Hematopoietic multipotent progenitor cell treated with erythropoietin and hydrocortisone succinate and interleukin-3 and kit ligand, for 15 days (in vitro differentiated cells): ENCODE data around the gene FAM89B.
"Not testable (repeated sequence)": the region's sequence is repeated elsewhere in the genome, so short reads cannot be mapped to it uniquely, and the experiment has no call there.

Experiments used
- DNase-seq: peaks from one replicate; pipeline ENCODE4 v3.0.0-alpha.2; 2015; ENCODE audit warnings: low spot score

FAM89B gene

GRCh38 chr11:65572356-65573051 lies at the start of gene FAM89B:
TSS of gene FAM89B (plus strand) at chr11:65572538. CDS start at chr11:65572670, 132 bp downstream.
- peak; percentile 90 for DNase-seq

GRCh38 chr11:65522718-65523630 lies 49.4 kb upstream of the FAM89B start:
- DNase-seq = not testable (repeated sequence)

GRCh38 chr11:65523631-65523968 lies 48.7 kb upstream of the FAM89B start:
- not testable (repeated sequence) for DNase-seq

GRCh38 chr11:65524014-65524740 lies 48.2 kb upstream of the FAM89B start:
- DNase-seq = no peak

GRCh38 chr11:65524741-65525545 lies 47.4 kb upstream of the FAM89B start, which contains the start of gene SCYL1:
TSS of gene SCYL1 (plus strand) at chr11:65525083. CDS start at chr11:65525154, 71 bp downstream.
- peak; percentile 82 for DNase-seq

- DNase-seq = no peak
Observed at GRCh38 chr11:65525546-65526480, 46.5 kb upstream of the FAM89B start.

- no peak for DNase-seq
Observed at GRCh38 chr11:65526744-65527143, 45.6 kb upstream of the FAM89B start.

GRCh38 chr11:65528819-65529350 lies 43.5 kb upstream of the FAM89B start:
- DNase-seq = no peak

GRCh38 chr11:65529475-65530156 lies 42.7 kb upstream of the FAM89B start:
- no peak for DNase-seq

- peak; percentile 45 for DNase-seq
Observed at GRCh38 chr11:65530157-65530496, 42.2 kb upstream of the FAM89B start.

GRCh38 chr11:65532388-65533064 lies 39.8 kb upstream of the FAM89B start:
- DNase-seq = no peak

GRCh38 chr11:65535102-65535501 lies 37.2 kb upstream of the FAM89B start:
- DNase-seq = no peak

- no peak for DNase-seq
Observed at GRCh38 chr11:65536412-65537295, 35.7 kb upstream of the FAM89B start.

GRCh38 chr11:65537296-65537597 lies 35.1 kb upstream of the FAM89B start:
- DNase-seq = no peak

GRCh38 chr11:65537620-65538231 lies 34.6 kb upstream of the FAM89B start:
- no peak for DNase-seq

GRCh38 chr11:65538232-65538914 lies 34.0 kb upstream of the FAM89B start:
- no peak for DNase-seq
